Fibroblast of peridontal ligament (primary cell): ENCODE measurements around the gene SCN3B.

Source experiments
- DNase-seq: peaks from one replicate; pipeline ENCODE4 v3.0.0-alpha.2; 2010; ENCODE audit errors: extremely low read depth

The SCN3B gene

GRCh38 chr11:123597859-123598258 lies 56.6 kb downstream of the SCN3B start:
- no peak for DNase-seq

- DNase-seq: no peak
Measured at GRCh38 chr11:123594921-123595320, 59.5 kb downstream of the SCN3B start.

DNA sequence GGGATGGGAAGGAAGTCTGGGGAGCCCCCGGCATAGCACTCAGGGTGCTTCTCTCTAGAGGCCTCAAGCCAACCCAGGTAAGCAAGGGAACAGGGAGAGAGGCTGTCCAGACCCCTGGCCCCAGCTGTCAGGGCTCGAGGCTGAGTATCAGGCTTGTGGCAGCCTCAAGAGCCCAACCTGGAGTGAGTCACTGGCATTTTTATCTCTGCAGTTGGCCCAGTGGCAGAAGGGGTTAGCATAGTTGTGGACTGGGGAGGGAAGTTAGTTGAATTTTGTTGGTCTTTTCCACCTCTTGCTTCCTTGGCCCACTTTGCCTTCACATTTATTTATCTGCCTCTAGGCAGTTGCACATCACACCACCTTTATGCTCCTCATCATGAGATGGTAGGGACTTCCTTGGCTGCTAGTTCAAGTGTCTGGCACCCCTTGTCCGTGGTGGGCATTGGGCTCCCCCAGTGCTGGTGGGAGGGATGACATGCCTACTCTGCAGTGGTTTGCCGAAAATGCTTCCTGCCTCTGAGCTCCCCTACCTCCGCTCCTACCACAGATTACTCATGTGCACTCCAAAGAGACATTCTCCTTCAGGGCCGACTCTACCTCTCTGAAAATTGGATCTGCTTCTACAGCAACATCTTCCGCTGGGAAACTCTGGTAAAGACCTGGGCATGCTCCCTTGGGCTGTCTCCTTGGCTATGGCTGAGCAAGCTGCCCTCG lies 60.1 kb downstream of the SCN3B start:
- no peak for DNase-seq

DNA sequence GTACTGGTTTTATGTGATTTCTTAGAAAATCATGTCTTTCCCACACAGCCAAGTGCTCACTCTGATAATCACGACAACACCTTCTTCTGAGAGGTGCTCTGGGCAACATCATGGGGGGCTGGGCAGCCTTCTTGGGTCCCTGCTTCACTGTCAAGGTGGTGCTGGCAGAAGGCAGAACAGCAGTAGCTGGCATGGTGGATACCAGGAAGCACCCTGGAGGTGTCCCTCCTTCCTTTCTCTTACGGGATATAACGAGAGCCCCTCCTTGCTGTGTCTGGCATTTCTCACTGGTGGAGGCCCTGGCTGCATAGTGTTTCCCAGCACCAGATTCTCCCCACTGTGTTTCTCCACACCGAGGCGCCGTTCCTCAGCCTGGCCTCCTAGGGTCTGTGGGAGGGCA lies 60.9 kb downstream of the SCN3B start:
- no peak for DNase-seq

- DNase-seq: peak; percentile 63
Measured at GRCh38 chr11:123590296-123590912, 64.0 kb downstream of the SCN3B start.

DNA sequence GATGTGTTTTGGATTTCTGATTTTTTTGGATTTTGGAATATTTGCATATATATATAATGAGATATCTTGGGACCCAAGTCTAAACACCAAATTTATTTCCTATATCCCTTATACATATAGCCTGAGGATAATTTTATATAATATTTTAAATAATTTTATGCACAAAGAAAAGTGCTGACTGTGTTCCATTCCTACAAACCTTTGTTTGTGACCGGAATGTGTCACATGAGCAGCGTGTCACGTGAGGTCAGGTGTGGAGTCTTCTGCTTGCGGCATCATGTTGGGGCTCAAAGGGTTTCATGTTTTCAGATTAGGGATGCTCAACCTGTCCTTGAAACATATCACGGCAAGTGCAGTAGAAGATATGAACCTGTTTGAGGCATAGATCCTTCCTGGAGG lies 65.6 kb downstream of the SCN3B start:
- no peak for DNase-seq

DNA sequence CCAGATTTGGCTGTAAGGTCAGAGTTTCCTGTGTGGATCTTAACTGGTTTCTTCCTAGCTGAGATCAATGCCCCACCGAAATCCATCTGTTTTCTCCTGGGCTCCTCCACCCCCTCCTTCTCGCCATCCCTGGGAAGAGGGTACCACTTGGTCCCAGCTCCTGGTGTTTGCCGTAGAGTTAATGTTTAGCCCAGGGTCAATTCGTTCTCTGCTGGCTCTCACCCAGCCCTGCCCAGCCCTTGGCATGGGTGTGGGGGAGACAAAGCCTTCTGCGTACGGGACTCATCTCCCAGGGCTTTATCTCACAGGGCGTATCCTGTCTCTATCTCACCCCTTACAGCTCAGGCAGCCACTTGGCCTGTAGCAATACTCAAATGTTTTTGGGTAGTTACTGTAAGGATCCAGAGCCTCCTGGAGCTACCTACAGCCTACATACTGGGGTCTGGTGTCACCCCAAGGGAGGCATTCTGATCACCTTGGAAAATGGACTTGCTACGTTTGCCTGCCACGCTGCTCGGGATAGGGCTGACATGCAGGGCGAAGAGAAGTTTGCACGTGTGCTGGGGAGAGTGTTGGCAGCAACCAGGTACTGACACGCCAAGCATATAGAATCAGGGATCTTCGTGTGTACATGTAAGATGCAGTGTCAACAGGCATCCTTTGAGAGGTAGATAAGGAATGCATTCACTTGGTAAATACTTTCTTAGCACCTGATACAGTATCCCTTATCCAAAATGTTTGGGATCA lies 66.1 kb downstream of the SCN3B start:
- DNase-seq: no peak

GRCh38 chr11:123587559-123587958 lies 66.9 kb downstream of the SCN3B start:
- no peak for DNase-seq

DNA sequence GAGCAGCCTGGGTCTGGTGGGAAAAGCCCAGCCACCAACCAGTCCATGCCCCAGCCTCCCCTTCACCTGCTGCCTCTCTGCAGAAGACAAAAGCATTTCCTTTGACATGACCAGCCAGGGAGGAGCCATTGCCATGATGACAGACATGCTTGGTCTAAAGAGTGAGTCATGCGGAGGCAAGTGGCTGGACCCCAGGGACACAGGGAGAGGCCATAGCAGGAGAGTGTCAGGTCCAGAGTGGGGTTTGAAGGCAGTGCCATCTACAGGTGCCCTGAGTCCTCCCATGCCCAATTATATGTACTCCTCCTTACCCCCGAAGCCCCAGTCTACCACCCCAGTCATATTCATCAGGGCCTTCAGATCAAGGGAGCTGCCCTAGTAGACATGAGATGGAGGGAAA lies 67.4 kb downstream of the SCN3B start:
- peak; percentile 6 for DNase-seq

DNA sequence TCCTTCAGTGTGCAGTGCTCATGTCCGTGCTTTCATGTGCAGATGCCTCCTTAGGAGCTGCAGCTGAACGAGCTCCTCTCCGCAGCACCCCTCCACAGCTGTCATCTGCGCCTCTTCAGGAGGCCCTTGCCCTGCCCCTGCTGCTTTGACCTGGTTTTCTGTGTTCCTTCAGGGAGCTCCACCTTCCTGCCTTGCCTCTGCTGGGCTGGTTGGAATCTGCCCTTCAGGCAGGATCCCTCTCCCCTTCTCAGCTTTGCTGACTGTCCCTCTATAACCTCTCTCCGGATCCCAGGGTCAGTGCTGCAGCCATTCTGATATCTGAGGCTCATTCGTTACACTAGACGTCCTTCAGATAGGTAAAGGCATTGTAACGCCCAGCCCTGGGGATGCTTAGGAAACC lies 67.9 kb downstream of the SCN3B start:
- no peak for DNase-seq

- DNase-seq: no peak
Measured at GRCh38 chr11:123585706-123586105, 68.7 kb downstream of the SCN3B start.

- DNase-seq: no peak
Measured at GRCh38 chr11:123585206-123585605, 69.2 kb downstream of the SCN3B start.

GRCh38 chr11:123584737-123585136 lies 69.7 kb downstream of the SCN3B start:
- no peak for DNase-seq

- DNase-seq: no peak
Measured at GRCh38 chr11:123584186-123584585, 70.2 kb downstream of the SCN3B start.

GRCh38 chr11:123582992-123583504 lies 71.4 kb downstream of the SCN3B start:
- DNase-seq: no peak

DNA sequence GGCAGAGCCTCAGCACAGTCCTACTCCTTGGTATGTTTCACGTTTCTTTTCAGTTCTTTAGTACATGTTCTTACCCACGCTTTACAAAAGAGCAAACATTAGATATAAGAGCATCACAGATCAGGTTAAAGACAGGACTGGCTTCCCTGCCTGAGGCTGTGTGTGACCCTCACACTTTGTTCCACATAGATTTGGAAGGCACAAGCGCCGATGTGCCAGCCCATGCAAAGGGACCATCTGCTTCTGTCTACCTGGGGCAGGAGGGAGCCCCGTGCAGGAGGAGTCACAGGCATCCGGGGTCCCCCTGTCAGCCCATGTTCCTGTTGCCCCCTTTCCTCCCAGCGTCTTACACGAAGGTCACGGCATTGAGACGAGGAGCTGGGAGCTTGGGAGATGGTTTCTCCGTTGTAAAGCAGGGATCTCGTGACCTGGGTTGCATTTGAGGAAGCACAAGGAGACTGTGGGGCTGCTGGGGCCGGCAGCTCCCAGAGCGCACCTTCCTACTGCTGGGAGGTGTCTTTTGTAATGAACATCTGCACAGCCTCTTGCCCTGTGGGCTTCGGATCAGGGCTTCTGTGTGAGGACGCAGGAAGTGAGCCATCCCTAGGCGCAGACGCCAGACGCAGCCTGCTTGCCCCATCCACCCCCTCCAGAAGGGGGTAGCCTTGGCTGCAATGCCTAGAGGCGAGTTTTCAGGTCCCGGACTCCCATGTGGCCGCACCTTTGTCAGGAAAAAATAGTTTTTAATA lies 72.6 kb downstream of the SCN3B start:
- no peak for DNase-seq

- DNase-seq: peak; percentile 18
Measured at GRCh38 chr11:123580557-123581275, 73.7 kb downstream of the SCN3B start.

- no peak for DNase-seq
Measured at GRCh38 chr11:123580137-123580536, 74.3 kb downstream of the SCN3B start.

- no peak for DNase-seq
Measured at GRCh38 chr11:123579482-123579812, 75.0 kb downstream of the SCN3B start.
